Endometrial microvascular endothelial cells (primary cell): ENCODE measurements around the gene NFYC. TPM values are rescaled to one million over a fixed set of nuclear protein-coding genes. Genes with fewer than 3 reads are reported as not detected.
"Not testable (repeated sequence)": the region's sequence is repeated elsewhere in the genome, so short reads cannot be mapped to it uniquely, and the experiment has no call there.

ENCODE experiments used
- in situ Hi-C: cut with HindIII; loops from 2 replicates; pipeline ENCODE4 v1.10.0; 2017; ENCODE audit warnings: low sequenced_read_pairs, low pct_unique_long_range_greater_than_20kb; ENCODE audit errors: inconsistent ontology term
- total RNA-seq: library from RNA; depleted of rRNA; stranded (reverse); fragments of >200 nt; gene quantifications from one replicate; pipeline ENCODE4 v1.2.3, GENCODE V29; 2015; ENCODE audit errors: inconsistent ontology term

The NFYC gene
- total RNA-seq, 1 donor from 2014 or later: 37.7 TPM

- in situ Hi-C loops: no loop called here
These were observed 31.9 kb downstream of the NFYC start for GRCh38 chr1:40723196-40723955.

- in situ Hi-C loops: not testable (repeated sequence)
These were observed 36.2 kb downstream of the NFYC start for GRCh38 chr1:40727662-40728061.

- in situ Hi-C loops: not testable (repeated sequence)
These were observed 37.9 kb downstream of the NFYC start for GRCh38 chr1:40729316-40729862.

GRCh38 chr1:40732756-40733301 lies 41.3 kb downstream of the NFYC start:
- in situ Hi-C loops: no loop called here

- in situ Hi-C loops: no loop called here
These were observed 43.6 kb downstream of the NFYC start for GRCh38 chr1:40734882-40735628.

- in situ Hi-C loops: no loop called here
These were observed 44.6 kb downstream of the NFYC start for GRCh38 chr1:40736085-40736531.

GRCh38 chr1:40738831-40739230 lies 47.3 kb downstream of the NFYC start:
- in situ Hi-C loops: no loop called here

- in situ Hi-C loops: no loop called here
These were observed 48.0 kb downstream of the NFYC start for GRCh38 chr1:40739455-40740008.

GRCh38 chr1:40740039-40740996 lies 48.8 kb downstream of the NFYC start:
- in situ Hi-C loops: no loop called here

- in situ Hi-C loops: no loop called here
These were observed 49.7 kb downstream of the NFYC start for GRCh38 chr1:40740997-40741736.

GRCh38 chr1:40742363-40743061 lies 51.0 kb downstream of the NFYC start:
- in situ Hi-C loops: no loop called here

GRCh38 chr1:40743452-40743851 lies 51.9 kb downstream of the NFYC start:
- in situ Hi-C loops: no loop called here

GRCh38 chr1:40743860-40744259 lies 52.4 kb downstream of the NFYC start:
- in situ Hi-C loops: no loop called here

- in situ Hi-C loops: no loop called here
These were observed 53.7 kb downstream of the NFYC start for GRCh38 chr1:40745176-40745575.

GRCh38 chr1:40746344-40747090 lies 55.0 kb downstream of the NFYC start:
- in situ Hi-C loops: no loop called here

- in situ Hi-C loops: no loop called here
These were observed 57.6 kb downstream of the NFYC start for GRCh38 chr1:40748841-40749718.
